HepG2 (cell line): ENCODE data around the gene TIMM44. TPM values are rescaled to one million over a fixed set of nuclear protein-coding genes. Genes with fewer than 3 reads are reported as not detected.

Experiments
- ATAC-seq: fragments of 200-7000 bp; cut with Tn5 transposase; 3 replicates; pipeline ENCODE4 v1.9.1; 2020; ENCODE audit warnings: mild to moderate bottlenecking, moderate library complexity
- BruUV-seq: library from RNA; stranded (reverse); fragments of 400-500 nt; replicated peaks from 2 replicates; lab custom pipeline; 2021; lab: Mats Ljungman, UMichigan
- CTCF ChIA-PET: fragments of 300-600 bp; formaldehyde crosslinking; extraction: SDS; loops from one replicate; lab custom pipeline; 2021; ENCODE audit warnings: low total read pairs, inconsistent platforms, low intra/inter-chr PET ratio; lab: Yijun Ruan, JAX
- POLR2A ChIA-PET: fragments of 350-600 bp; sonication (Branson Sonifier 250); formaldehyde crosslinking; loops from one replicate; lab custom pipeline; 2020; ENCODE audit warnings: antibody characterized with exemption, inconsistent platforms; lab: Yijun Ruan, JAX
- DNase-seq: peaks from one replicate; pipeline ENCODE4 v3.0.0-alpha.2; 2015; ENCODE audit warnings: low spot score
- FAIRE-seq: peaks from 3 replicates; lab custom pipeline; 2011; peaks lifted over from hg19 to GRCh38; lab: Jason Lieb, UNC
- H2AFZ ChIP-seq: one replicate; pipeline ENCODE4 v1.6.1; 2011; ENCODE audit warnings: low read length, inconsistent platforms
- H3K27ac ChIP-seq: fragments of 300-600 bp; 3 replicates; pipeline ENCODE4 v1.8.0; 2011; ENCODE audit warnings: mixed run types, mild to moderate bottlenecking, mixed read lengths, low read length, inconsistent platforms; ENCODE audit not compliant: insufficient read depth; ENCODE audit errors: extremely low read length
- H3K27me3 ChIP-seq, 2 experiments: fragments of 200-600 bp in 1 of 2; 2 replicates in 1 of 2; 3 replicates in 1 of 2; pipeline versions ENCODE4 v1.6.0 to v1.8.0; 2011; ENCODE audit warnings: low read length in 2 of 2, mild to moderate bottlenecking in 2 of 2, moderate library complexity in 2 of 2, inconsistent platforms in 1 of 2; ENCODE audit not compliant: insufficient read depth in 2 of 2, control insufficient read depth in 1 of 2
- H3K36me3 ChIP-seq, 2 experiments: fragments of 200-600 bp in 1 of 2; replicated peaks in 1 of 2; 2 replicates in 1 of 2; 3 replicates in 1 of 2; pipeline versions ENCODE4 v1.5.1 to v1.8.0; 2011; ENCODE audit warnings: low read length in 2 of 2, inconsistent platforms in 1 of 2; ENCODE audit not compliant: insufficient read depth in 2 of 2, control insufficient read depth in 1 of 2
- H3K4me1 ChIP-seq: 2 replicates; pipeline ENCODE4 v1.5.1; 2012; ENCODE audit warnings: low read length, inconsistent platforms; ENCODE audit not compliant: insufficient read depth
- H3K4me2 ChIP-seq: 2 replicates; pipeline ENCODE4 v1.6.0; 2011; ENCODE audit warnings: low read depth, low read length, inconsistent platforms
- H3K4me3 ChIP-seq, 3 experiments: fragments of 200-600 bp in 1 of 3; sonication (generic), shearing (Covaris generic) in 1 of 3; replicated peaks in 1 of 3; 2 replicates each; pipeline ENCODE4 v1.5.1; 2011 to 2016; ENCODE audit warnings: low read length in 3 of 3, inconsistent platforms in 2 of 3, low read depth in 2 of 3, mild to moderate bottlenecking in 2 of 3, control low read depth in 1 of 3, mixed read lengths in 1 of 3; ENCODE audit not compliant: insufficient read depth in 1 of 3
- H3K79me2 ChIP-seq: one replicate; pipeline ENCODE4 v1.6.1; 2011; ENCODE audit warnings: low read length, inconsistent platforms; ENCODE audit not compliant: insufficient read depth
- H3K9ac ChIP-seq: 2 replicates; pipeline ENCODE4 v1.6.0; 2011; ENCODE audit warnings: mild to moderate bottlenecking, low read depth, low read length, inconsistent platforms; ENCODE audit not compliant: insufficient read depth
- H3K9me3 ChIP-seq: 2 replicates; pipeline ENCODE4 v1.5.1; 2012; ENCODE audit warnings: mild to moderate bottlenecking, low read length
- H4K20me1 ChIP-seq: 2 replicates; pipeline ENCODE4 v1.6.0; 2011; ENCODE audit warnings: inconsistent platforms, mild to moderate bottlenecking, low read length, moderate library complexity; ENCODE audit not compliant: insufficient read depth
- BCL3 ChIP-seq: sonication (generic); formaldehyde crosslinking; IDR thresholded peaks from 2 replicates; pipeline ENCODE4 v1.5.1; 2020; ENCODE audit warnings: mild to moderate bottlenecking, missing genetic modification reagents, moderate library complexity
- KDM1A ChIP-seq: IDR thresholded peaks from 2 replicates; pipeline ENCODE4 v1.6.1; 2016; ENCODE audit warnings: missing compliant biosample characterization
- MEF2D ChIP-seq: sonication (generic); formaldehyde crosslinking; IDR thresholded peaks from 2 replicates; pipeline ENCODE4 v1.5.1; 2020; ENCODE audit warnings: mild to moderate bottlenecking, missing genetic modification reagents
- RBM22 ChIP-seq: fragments of 200-400 bp; formaldehyde crosslinking; optimal IDR thresholded peaks from 2 replicates; pipeline ENCODE3; 2017; ENCODE audit warnings: mild to moderate bottlenecking, low read length, moderate library complexity
- ZFP37 ChIP-seq: sonication (generic); formaldehyde crosslinking; IDR thresholded peaks from 2 replicates; pipeline ENCODE4 v1.4.0; 2020; ENCODE audit warnings: missing genetic modification reagents, borderline replicate concordance
- ZNF136 ChIP-seq: sonication (generic); formaldehyde crosslinking; IDR thresholded peaks from 2 replicates; pipeline ENCODE4 v1.8.1; 2022; ENCODE audit warnings: low read depth, mild to moderate bottlenecking, moderate library complexity, missing genetic modification reagents
- ZNF552 ChIP-seq: sonication (generic); formaldehyde crosslinking; IDR thresholded peaks from 2 replicates; pipeline ENCODE4 v1.9.0; 2022; ENCODE audit warnings: missing genetic modification reagents, mild to moderate bottlenecking, borderline replicate concordance
- ZNF775 ChIP-seq: sonication (generic); formaldehyde crosslinking; IDR thresholded peaks from 2 replicates; pipeline ENCODE4 v1.4.0; 2020; ENCODE audit warnings: missing genetic modification reagents, mild to moderate bottlenecking, moderate library complexity, borderline replicate concordance
- ZSCAN25 ChIP-seq: sonication (generic); formaldehyde crosslinking; IDR thresholded peaks from 2 replicates; pipeline ENCODE4 v1.8.0; 2022; ENCODE audit warnings: mild to moderate bottlenecking, missing genetic modification reagents
- WGBS: methylation state at CpG from one replicate; pipeline ENCODE4 v1.1.6; 2017; ENCODE audit warnings: low lambda C conversion rate; 5-methylcytosine and 5-hydroxymethylcytosine counted together
- in situ Hi-C: cut with HindIII; loops from 2 replicates; pipeline ENCODE4 v1.10.0; 2017; ENCODE audit warnings: low pct_unique_long_range_greater_than_20kb; ENCODE audit not compliant: extremely low pct_ligation_motif_present
- intact Hi-C: fragments of 100-400 bp; cut with micrococcal nuclease; formaldehyde crosslinking; loops from one replicate; pipeline ENCODE4 v1.10.0; 2022; ENCODE audit not compliant: unreplicated experiment
- polyA plus RNA-seq, 8 experiments: library from polyadenylated mRNA; depleted of rRNA in 3 of 8; stranded (reverse) in 7 of 8; unstranded in 1 of 8; fragments of >200 nt; fragmentation: Illumina TruSeq in 4 of 8; extraction: Trizol in 4 of 8; gene quantifications; 2 replicates each; pipeline versions ENCODE4 v1.2.1 to v1.2.3, GENCODE V29; 2011 to 2016; ENCODE audit warnings: low read depth in 4 of 8, missing spikeins in 1 of 8, mixed read lengths in 1 of 8; ENCODE audit not compliant: insufficient read depth in 1 of 8
- total RNA-seq, 5 experiments: library from RNA; depleted of rRNA; stranded (reverse); fragments of >200 nt; fragmentation: Illumina TruSeq; extraction: Trizol; gene quantifications; 2 replicates each; pipeline ENCODE4 v1.2.3, GENCODE V29; 2016; ENCODE audit warnings: low read depth in 1 of 5

The TIMM44 gene
- total and polyA plus RNA-seq, 2 of the 13 experiments (the other 11 are each of a cell fraction or from before 2014, with no cell fraction given) = 42.9 to 72.6 TPM

- no peak overlapping the region for H3K27ac ChIP-seq
- in situ Hi-C loops = no loop called here
- 96% methylated on average over 11 of the region's 11 CpGs for WGBS
- POLR2A ChIA-PET = no interaction called here
- H3K27me3 ChIP-seq = no peaks in the 10 kb centered on the region
- H3K9me3 ChIP-seq = no peaks in the 10 kb centered on the region
- H2AFZ ChIP-seq = no peak overlapping the region
- H3K4me2 ChIP-seq = no peak overlapping the region
- H3K9ac ChIP-seq = no peak overlapping the region
- peaks cover 3% of the 10 kb centered on the region; the same call in 1 of the 2 replicates for H4K20me1 ChIP-seq
- FAIRE-seq = no peak
- peak; percentile 49 for TF ChIP-seq RBM22
- no peak for TF ChIP-seq KDM1A (CRISPR knock-in tag)
- TF ChIP-seq ZNF136 = no peak
- TF ChIP-seq ZSCAN25 = no peak
- no peak for TF ChIP-seq MEF2D (CRISPR knock-in tag)
- BruUV-seq = no TSS peak
- no peaks in the 10 kb centered on the region for H3K4me1 ChIP-seq
- no peak for DNase-seq
- peaks cover 29 to 75% of the 10 kb centered on the region in 2 experiments; a peak in 4 of 5 replicates for H3K36me3 ChIP-seq
- H3K79me2 ChIP-seq = no peaks in the 10 kb centered on the region
- ATAC-seq = no peak
- H3K4me3 ChIP-seq = no peak overlapping the region
- CTCF ChIA-PET = no interaction called here
- intact Hi-C loops = no loop called here
These were observed 26.1 kb upstream of the TIMM44 start for GRCh38 chr19:7969555-7969939.

- Histone ChIP-seq H2AFZ (no peak overlapping the region), H4K20me1 (peaks cover 3% of the 10 kb centered on the region; the same call in 1 of the 2 replicates), H3K4me2 (no peak overlapping the region), H3K4me3 (no peak overlapping the region), H3K9ac (no peak overlapping the region), H3K27ac (no peak overlapping the region), H3K79me2 (no peaks in the 10 kb centered on the region), H3K4me1 (no peaks in the 10 kb centered on the region), H3K36me3 (peaks cover 28 to 73% of the 10 kb centered on the region in 2 experiments; a peak in 4 of 5 replicates), H3K9me3 (no peaks in the 10 kb centered on the region), H3K27me3 (no peaks in the 10 kb centered on the region)
- WGBS = 97% methylated on average over 20 of the region's 20 CpGs
- ATAC-seq (no peak), DNase-seq (no peak), FAIRE-seq (no peak)
- intact Hi-C loops (no loop called here), in situ Hi-C loops (no loop called here)
- no TSS peak for BruUV-seq
- ChIA-PET POLR2A (no interaction called here), CTCF (no interaction called here)
- TF ChIP-seq BCL3 (no peak), ZNF552 (no peak), ZFP37 (CRISPR knock-in tag) (no peak), ZNF775 (CRISPR knock-in tag) (no peak)
These were observed 25.5 kb upstream of the TIMM44 start for GRCh38 chr19:7968796-7969554.
